Central memory CD4-positive, alpha-beta T cell (primary cell): ENCODE measurements around the gene COPB1.
"Not testable (repeated sequence)": the region's sequence is repeated elsewhere in the genome, so short reads cannot be mapped to it uniquely, and the experiment has no call there.

Source experiments
- DNase-seq: peaks from one replicate; pipeline ENCODE4 v3.0.0; 2022
- total RNA-seq, 3 experiments: gene quantifications; one replicate each; lab custom pipeline; 2026; lab: John Stamatoyannopoulos, UW

The COPB1 gene, protein sequence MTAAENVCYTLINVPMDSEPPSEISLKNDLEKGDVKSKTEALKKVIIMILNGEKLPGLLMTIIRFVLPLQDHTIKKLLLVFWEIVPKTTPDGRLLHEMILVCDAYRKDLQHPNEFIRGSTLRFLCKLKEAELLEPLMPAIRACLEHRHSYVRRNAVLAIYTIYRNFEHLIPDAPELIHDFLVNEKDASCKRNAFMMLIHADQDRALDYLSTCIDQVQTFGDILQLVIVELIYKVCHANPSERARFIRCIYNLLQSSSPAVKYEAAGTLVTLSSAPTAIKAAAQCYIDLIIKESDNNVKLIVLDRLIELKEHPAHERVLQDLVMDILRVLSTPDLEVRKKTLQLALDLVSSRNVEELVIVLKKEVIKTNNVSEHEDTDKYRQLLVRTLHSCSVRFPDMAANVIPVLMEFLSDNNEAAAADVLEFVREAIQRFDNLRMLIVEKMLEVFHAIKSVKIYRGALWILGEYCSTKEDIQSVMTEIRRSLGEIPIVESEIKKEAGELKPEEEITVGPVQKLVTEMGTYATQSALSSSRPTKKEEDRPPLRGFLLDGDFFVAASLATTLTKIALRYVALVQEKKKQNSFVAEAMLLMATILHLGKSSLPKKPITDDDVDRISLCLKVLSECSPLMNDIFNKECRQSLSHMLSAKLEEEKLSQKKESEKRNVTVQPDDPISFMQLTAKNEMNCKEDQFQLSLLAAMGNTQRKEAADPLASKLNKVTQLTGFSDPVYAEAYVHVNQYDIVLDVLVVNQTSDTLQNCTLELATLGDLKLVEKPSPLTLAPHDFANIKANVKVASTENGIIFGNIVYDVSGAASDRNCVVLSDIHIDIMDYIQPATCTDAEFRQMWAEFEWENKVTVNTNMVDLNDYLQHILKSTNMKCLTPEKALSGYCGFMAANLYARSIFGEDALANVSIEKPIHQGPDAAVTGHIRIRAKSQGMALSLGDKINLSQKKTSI
- 109 to 321 (median 180) reads per million in 3 experiments for total RNA-seq

DNA sequence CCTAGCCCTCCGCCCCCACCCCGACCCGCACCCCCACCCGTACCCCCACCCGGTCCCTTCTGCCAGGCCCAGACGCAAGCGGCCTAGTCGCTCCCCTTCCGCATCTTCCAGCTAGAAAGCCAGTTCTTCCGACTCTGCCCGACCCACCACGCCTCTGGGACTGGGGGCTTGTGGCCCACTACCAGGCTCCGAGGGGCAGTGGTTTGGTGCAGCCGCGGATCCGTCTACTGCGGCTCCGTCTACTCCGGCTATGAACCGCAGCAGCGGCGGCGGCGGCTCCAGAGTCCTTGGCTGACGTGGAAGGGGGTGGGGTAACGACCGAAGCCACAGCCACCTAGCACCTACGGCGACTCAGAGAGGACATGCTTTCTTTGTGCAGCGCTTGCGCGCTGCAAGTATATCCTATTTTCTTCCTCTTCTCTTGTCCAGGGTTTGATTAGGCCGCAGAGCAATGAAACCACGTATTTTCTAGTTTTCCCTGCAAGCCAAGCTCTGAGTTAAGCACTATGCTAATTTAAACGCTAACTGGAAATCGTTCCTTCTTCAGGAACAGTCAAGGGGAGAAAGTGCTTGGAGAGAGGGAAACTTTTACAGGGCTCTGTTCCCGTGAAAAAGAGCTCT, at the start of gene COPB1:
Gene COPB1 (minus strand): TSS at position 252 of the 621 bp plus-strand sequence. CDS start 883 bp downstream, outside the sequence.
- peak; percentile 93 for DNase-seq

DNA sequence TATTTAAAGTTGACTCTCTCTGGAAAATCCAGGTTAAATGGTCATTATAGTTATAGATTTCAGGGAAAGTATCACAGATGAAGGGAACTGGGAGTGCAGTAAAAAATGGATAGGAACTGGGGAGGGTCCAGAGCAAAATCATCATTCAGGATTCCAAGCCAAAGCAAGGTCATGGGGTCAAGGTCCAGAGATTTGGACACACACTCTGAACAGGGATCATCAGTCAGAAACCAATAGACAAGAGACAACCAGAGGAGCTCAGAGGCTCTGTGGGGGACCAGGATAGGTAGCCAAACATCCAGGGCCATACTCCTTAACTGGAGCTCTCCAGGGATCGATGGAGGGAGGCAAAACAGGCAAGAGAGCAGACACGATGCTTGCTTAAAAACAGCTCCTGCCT, 47.8 kb upstream of the COPB1 start:
- no peak for DNase-seq

DNA sequence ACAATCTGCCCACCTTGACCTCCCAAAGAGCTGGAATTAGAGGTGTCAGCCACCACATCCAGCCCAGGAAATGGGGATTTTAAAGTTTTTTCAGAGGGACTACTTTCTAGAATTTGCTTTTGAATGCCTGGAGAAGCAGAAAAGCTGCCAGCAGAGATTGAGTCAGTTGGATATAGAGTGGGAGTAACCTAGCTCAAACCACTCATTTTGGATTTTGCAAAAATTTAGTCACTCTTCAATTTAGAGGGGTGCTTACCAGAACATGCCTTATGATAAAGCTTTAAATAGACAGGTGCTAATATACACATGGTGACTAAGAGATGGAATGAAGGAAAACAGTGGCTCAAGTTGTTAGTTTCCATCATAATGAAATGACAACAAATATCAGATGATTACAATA, 47.1 kb upstream of the COPB1 start:
- DNase-seq = no peak

DNA sequence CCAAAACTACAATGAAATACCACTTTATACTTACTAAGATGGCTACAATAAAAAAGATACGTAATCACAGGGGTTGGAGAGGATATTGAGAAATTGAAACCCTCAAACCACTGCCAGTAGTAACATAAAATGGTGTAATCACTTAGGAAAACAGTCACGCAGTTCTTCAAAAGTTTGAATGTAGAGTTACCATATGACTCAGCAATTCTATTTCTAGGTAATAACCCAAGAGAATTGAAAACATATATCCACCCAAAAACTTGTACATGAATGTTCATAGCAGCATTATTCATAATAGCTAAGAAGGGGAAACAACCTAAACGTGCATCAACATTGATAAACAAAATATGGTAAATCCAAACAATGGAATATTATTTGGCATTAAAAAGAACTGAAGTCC, 45.0 kb upstream of the COPB1 start:
- no peak for DNase-seq

DNA sequence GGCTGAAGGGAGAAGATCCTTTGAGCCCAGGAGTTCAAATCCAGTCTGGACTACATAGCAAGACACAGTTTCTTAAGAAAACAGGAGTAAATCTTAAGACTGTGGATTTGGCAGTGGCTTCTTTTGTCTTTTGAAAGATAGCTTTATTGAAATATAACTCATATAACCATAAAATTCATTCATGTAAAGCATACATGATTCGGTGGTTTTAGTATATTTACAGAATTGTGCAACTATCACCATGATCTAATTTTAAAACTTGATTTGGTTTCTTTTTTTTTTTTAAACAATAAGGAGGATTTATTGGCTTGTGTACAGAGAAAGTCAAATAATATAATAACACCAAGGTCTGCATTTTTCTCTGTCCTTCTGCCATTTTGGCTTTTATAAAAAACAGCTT, 43.6 kb upstream of the COPB1 start:
- no peak for DNase-seq

DNA sequence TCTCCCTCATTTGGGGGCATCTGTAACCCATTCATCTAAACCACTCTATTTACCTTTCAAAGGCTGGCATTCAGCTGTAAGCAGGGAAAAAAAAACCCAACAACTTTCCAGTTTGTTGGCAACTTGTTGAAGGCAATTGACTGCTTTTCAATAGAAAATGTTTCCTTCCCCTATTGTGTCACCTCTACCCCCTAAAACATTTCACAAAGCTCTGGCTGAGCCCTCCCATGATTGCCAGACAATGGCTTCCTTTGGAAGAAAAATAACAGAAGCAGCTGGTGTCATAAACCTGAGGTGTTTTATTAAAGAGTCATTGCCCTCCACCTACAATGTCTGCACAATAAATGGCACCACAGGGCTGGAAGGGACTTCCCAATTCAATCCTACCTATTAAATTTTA, 42.7 kb upstream of the COPB1 start:
- no peak for DNase-seq

DNA sequence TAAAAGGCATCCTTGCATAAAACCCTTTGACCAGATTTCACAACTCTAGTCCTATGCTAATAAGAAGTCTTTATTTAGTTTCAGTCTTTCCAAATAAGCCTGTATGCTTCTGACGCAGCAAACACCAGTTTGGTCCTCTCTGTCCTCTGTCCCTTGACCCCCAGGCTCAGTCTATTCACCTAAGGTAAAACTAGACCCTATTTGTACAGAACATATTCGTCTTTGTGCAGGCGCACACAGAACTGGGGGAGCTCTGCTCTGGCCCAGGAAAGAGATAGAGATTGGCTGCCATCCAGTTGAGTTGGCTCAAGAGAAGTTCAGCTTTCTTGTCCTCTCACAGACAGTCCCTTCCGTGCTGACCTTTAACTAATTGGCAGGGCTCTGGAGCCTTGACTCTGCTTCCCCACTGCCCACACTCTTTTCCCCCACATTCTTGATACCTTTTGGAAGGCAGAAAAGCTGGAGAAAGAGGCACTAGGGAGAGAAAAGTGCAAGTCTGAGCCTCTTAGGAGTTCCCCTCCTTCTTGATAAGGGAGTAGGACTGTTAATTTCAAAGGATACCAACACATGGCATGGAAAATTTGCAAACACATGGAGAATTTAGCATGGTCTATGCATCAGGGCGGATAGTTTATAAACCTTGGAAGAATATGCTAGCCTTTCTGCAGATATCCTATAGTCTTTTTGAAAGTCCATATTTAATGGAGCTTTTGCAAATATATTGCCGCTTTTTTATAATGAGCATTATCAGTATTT, 41.8 kb upstream of the COPB1 start:
- no peak for DNase-seq

DNA sequence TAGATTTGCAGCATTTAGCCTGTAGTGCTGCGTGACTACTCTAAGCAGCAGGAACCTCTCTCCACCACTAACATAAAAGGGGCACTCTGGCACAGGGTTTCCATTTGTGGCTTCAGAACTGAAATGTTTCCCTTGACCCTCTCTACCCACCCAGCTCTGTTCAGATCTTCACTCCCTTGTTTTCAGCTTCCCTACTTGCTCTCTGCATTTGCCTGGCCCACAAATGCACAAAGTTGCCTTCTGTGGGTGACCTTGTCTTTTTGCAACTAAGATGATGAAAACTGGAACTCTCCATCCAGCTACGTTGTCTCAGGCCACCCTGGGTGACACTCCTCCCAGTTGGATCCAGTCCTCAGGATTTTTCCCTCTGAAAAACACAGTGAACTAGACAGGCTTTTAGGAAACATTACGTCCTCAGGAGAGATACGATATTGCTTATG, 40.4 kb upstream of the COPB1 start:
- no peak for DNase-seq

DNA sequence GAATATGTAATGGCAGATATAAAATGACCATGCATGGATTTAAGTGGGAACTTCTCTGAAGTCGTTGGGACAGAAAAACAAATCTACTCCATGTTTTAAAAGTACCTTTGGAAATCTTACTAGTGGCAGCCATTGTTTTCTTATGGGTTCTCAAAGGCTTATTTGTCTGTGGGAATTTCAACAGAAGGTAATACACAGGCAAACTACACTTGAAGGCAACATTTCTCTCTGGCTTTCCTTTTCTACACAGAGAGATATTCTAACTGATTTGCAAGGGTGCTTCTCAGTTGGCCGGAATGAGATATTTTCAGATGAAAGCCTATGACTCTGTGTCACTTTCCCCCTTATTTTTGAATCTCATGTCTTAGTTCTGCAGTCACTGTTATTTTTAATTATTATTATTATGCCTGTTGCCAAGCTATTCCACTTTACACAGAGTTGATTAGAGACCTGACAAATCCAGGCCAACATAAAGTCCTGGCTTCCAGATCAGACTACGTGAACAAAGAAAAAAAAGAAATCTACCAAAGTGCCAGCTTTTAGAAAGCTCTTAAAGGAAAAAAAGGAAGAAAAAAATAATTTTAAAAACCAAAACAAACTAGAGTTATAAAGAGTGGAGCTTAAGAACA, 39.4 kb upstream of the COPB1 start:
- DNase-seq = no peak

DNA sequence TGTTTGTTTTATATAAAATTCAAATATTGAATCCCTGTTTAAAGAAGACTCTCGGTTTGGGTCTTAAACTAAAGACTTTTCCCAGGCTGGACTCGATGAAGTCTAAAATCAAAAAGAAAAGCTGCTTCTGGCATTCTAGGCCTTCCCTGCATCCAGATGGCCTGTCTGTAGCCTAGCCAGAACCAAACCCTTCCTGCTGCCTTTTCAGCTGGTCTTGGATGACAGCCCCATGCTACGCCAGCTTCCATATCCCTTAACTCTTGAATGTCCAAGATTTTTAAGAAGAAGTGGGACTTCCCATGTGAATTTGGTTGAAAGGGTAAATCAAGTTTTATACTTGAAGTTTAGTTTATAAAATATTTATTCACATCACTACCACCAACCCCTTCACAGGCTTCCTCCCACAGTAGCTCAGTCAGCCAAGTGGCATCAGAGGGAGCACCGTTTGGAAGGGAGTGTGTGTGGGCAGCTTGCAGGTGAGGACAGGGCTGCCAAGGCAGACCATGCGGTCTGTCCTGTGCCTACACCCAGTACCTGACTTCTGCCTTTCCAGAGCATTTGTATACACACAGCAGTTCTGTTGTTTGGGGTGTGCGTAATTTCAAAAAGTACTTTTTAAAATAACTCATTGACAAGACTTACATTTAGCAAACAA, 38.8 kb upstream of the COPB1 start:
- no peak for DNase-seq

DNA sequence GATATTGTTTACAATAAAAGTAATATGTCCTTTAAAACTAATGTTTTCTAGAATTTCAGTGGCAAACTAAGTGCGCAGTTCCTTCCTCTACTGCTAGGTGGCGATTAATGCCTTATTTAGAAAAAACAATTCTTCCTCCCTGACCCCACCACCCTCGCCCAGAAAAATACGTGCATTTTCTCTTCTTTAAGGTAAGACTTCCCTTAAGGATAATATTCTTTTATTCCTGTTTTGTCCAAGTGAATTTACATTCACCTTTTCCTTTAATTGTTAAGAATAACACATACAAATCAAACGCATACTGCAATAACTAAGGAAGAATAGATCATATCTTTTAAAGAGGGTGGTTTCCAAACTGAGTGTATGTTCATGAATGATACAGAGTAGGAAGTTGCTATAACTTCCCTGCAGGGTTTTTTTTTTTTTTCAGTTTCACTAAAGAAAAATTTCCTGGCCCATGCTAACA, 37.6 kb upstream of the COPB1 start:
- peak; percentile 59 for DNase-seq

DNA sequence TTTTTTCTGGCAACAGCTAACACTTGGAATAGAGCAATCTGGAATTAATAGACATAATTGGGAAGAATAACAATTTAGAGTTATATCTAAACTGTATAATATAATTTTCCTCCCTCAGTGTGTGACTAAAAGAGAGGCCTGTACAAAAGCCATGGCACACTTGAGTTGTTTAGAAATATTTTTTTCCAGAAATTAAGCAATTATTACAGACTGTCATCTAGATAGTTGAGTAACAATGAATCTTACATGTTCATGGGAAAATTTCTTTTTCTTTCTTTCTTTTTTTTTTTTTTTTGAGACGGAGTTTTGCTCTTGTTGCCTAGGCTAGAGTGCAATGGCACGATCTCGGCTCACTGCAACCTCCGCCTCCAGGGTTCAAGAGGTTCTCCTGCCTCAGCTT, 35.6 kb upstream of the COPB1 start:
- not testable (repeated sequence) for DNase-seq

DNA sequence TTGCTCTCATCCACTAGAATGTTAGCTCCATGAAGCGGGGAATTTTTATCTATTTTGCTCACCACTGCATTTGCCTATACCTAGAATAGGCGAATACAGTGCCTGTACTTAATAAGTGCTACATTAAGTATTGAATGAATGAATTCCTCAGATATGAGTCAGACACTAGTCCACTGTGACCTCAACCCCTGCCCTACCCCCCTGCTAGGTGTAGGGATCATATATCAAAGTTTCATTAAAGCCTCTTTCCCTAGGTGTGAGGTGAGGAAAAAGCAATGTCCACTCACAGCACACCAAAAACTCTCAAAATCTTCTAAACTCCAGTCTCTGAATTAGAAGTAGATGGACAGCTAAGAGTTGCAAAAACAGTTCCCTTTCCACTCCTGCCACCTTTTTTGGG, 30.3 kb upstream of the COPB1 start:
- DNase-seq = no peak

DNA sequence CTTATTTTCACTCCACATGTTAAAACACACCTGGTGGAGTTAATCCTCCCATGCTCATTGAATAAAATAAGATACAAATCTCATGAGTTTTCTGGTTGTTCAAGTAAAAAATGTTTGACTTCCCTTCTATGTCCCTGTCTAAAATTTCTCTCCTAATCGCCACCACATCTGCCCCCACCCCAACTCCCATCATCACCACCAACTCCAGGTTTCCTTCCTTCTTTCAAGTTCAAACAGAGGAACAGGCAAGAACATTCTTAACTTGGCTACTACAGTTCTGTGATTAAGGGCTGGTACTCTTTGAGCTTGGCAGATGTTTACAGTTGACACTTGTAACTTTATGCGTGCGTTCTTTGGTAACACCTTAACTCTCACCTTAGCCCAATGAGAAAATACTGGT, 29.7 kb upstream of the COPB1 start:
- no peak for DNase-seq

DNA sequence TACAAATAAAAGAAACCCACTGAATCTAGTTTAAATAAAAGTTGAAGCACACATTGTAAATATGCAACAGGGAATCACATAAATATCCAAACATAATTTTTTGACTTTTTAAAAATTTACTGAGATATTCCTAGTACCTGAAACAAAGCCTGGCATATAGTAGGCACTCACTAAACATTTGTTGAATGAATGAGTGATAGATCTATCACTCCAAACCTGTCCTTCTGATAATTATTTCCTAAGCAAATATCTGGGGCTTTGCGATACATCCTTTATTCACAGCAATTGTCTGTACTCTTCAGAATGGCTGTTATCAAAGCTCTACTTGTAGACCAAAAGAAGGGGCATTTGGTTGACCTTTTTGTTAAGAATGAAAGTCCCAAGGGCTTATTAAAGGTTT, 23.2 kb upstream of the COPB1 start:
- DNase-seq = no peak

DNA sequence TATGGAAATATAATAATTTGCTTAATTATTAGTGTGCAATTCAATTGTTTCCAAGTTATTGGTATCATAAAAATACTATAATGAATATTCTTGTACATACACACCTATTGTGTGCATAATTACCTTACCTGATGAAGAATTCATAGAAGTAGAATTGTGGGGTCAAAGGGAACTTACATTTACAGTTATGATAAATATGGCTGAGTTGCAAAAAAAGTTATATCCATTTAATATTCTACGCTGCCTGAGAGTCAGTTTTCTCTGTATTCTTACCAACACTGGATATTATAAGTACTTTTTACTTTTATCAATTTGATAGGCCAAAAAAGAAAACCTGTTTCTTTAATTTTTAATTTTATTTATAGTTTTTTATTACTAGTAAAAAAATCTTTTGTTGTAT, 22.6 kb upstream of the COPB1 start:
- DNase-seq = no peak

DNA sequence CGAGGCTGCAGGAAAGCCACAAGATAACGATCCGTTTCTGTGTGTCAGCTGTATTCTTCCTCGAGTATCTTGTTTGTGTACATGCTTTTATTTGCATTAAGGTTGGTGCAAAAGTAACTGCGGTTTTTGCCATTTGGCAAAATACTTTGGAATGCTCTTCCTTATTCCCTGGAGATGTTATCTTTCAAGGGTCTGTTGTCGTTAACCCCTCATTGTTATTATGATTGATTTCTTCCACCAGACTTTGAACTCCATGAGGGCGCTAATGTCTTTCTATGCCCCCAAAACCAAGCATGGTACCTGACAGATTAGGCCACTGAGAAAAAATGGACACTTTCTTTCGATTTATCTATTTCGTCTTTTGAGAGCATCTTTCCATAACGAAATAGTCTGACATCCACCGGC, 21.1 kb upstream of the COPB1 start:
- DNase-seq = no peak

DNA sequence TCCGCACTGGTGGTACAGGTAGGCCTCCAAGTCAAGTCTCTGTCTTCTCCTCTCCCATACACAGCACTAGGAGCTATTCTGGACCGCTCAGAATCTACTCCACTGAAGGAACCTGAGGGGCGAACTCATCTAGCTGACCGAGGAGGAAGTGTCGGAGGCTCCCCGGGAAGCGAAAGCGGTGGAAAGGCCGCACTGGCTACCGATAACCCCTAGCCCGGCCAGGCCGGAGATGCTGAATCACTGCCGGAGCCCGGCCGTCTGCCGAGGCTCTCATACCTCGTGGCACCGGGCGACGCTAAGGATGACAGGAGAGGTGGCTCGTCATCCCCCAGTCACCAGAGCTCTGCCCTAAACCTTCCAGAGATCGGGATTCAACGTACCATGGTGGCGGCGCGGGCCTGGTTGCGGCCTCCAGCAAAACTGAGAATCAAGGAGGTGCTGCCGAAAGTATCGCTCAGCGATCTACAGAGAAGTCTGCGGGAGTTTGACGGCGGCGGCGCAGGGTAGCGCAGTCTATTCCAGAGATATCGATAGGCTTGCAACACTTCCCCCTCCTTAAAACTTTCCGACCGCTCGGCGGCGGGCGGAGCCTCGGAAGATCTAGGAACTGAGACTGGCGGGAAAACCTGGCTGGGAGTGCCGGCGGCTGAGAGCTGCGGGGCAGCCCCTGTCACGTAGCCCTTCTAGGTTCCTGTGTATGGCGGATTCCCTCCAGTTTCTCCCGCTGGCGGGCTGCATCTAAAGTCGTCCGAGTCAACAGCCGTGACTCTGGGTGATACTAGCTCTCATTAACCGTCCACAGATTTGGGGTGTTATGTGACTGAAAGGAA, 20.5 kb upstream of the COPB1 start, which contains the start of gene PSMA1:
Gene PSMA1 (minus strand): TSS at position 470 of the 830 bp plus-strand sequence. CDS start 87 bp downstream, at position 383.
- peak; percentile 91 for DNase-seq

DNA sequence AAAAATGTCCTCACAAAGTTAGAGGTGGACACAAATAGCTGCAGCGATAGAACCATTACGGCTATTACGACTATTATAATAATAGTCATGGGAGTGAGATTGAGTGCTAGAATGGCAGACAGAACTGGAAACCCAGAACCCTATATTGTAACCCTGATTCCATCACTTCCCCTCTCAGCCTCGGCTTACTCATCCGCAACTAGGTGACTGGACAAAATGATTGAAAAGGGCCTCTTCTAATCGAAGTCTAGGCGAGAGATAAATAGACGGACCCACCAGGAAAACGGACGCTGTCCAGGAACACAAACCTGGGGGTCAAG, 19.9 kb upstream of the COPB1 start:
- DNase-seq = peak; percentile 9

DNA sequence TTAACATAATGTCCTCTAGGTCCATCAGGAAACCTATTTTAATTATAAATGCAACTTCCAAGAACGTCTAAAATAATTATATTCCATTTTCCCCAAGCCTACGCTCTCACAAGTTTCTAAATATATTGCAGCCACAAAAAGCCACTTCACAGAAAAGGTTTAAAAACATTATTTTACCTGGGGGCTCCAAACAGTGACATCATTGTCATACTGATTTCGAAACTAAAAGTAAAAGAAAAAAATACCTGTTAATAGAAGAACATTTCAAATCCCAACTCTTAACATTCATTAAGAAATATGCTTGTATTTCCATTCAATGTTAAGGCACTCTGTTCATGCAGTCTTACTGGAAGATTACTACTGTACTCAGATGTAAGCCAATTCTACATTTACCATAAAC, 19.2 kb upstream of the COPB1 start:
- DNase-seq = no peak
